ENCODE measurements around the gene PAQR4.
"Not testable (repeated sequence)": the region's sequence is repeated elsewhere in the genome, so short reads cannot be mapped to it uniquely, and the experiment has no call there.

Gene PAQR4

GRCh38 chr16:2943716-2944115 lies 25.4 kb upstream of the PAQR4 start:
- CTCF ChIA-PET: interaction anchor here (0.7 to 1.8 kb wide), 4 partner anchors 12 to 29 kb away, joined by 3 to 6 read pairs (median 3); no protein-coding TSS in a partner anchor
- H3K27ac ChIP-seq (ENCODE audit: insufficient read depth in 1 of 2, low read depth in 1 of 2, low read length in 2 of 2, poor library complexity in 1 of 2, severe bottlenecking in 2 of 2); H3K9me3 ChIP-seq (ENCODE audit: control extremely low read depth in 1 of 5, control insufficient read depth in 4 of 5, insufficient read depth in 2 of 5, low read depth in 1 of 5, low read length in 4 of 5); H3K4me1 ChIP-seq (ENCODE audit: control extremely low read depth in 1 of 4, control insufficient read depth in 4 of 4, insufficient read depth in 4 of 4, low read length in 3 of 4); H3K4me3 ChIP-seq (ENCODE audit: control insufficient read depth in 1 of 7, extremely low read depth in 1 of 7, insufficient read depth in 4 of 7, low read depth in 2 of 7, low read length in 6 of 7); DNase-seq; POLR2A ChIA-PET; H3K27me3 ChIP-seq (replicated peaks in 2 of 5; ENCODE audit: control insufficient read depth in 4 of 5, insufficient read depth in 5 of 5, low read length in 4 of 5): not testable (repeated sequence)
- WGBS (ENCODE audit: insufficient coverage): 83% methylated on average over 9 of the region's 12 CpGs
- peaks cover 3 to 52% (median 34%) of the 10 kb centered on the region in 4 experiments for H3K36me3 ChIP-seq (ENCODE audit: control insufficient read depth in 4 of 4, insufficient read depth in 4 of 4, low read length in 3 of 4)

GRCh38 chr16:2946649-2947048 lies 22.5 kb upstream of the PAQR4 start:
- Histone ChIP-seq H3K4me3 (ENCODE audit: control insufficient read depth in 1 of 7, extremely low read depth in 1 of 7, insufficient read depth in 4 of 7, low read depth in 2 of 7, low read length in 6 of 7) (no peak overlapping the region), H3K27ac (ENCODE audit: insufficient read depth in 1 of 2, low read depth in 1 of 2, low read length in 2 of 2, poor library complexity in 1 of 2, severe bottlenecking in 2 of 2) (no peak overlapping the region), H3K9me3 (ENCODE audit: control extremely low read depth in 1 of 5, control insufficient read depth in 4 of 5, insufficient read depth in 2 of 5, low read depth in 1 of 5, low read length in 4 of 5) (no peaks in the 10 kb centered on the region), H3K36me3 (ENCODE audit: control insufficient read depth in 4 of 4, insufficient read depth in 4 of 4, low read length in 3 of 4) (peaks cover 0 to 57% (median 29%) of the 10 kb centered on the region in 4 experiments), H3K4me1 (ENCODE audit: control extremely low read depth in 1 of 4, control insufficient read depth in 4 of 4, insufficient read depth in 4 of 4, low read length in 3 of 4) (no peaks in the 10 kb centered on the region), H3K27me3 (replicated peaks in 2 of 5; ENCODE audit: control insufficient read depth in 4 of 5, insufficient read depth in 5 of 5, low read length in 4 of 5) (no peaks in the 10 kb centered on the region)
- no peak for DNase-seq
- ChIA-PET POLR2A (no interaction called here), CTCF (interaction anchor here (0.7 to 1.9 kb wide), 4 partner anchors 15 to 81 kb away, joined by 3 to 7 read pairs (median 4); no protein-coding TSS in a partner anchor)
- 96% methylated on average over 4 of the region's 4 CpGs for WGBS (ENCODE audit: insufficient coverage)

- Histone ChIP-seq H3K9me3 (ENCODE audit: control extremely low read depth in 1 of 5, control insufficient read depth in 4 of 5, insufficient read depth in 2 of 5, low read depth in 1 of 5, low read length in 4 of 5) (no peaks in the 10 kb centered on the region), H3K4me3 (ENCODE audit: control insufficient read depth in 1 of 7, extremely low read depth in 1 of 7, insufficient read depth in 4 of 7, low read depth in 2 of 7, low read length in 6 of 7) (no peak overlapping the region), H3K27ac (ENCODE audit: insufficient read depth in 1 of 2, low read depth in 1 of 2, low read length in 2 of 2, poor library complexity in 1 of 2, severe bottlenecking in 2 of 2) (no peak overlapping the region), H3K36me3 (ENCODE audit: control insufficient read depth in 4 of 4, insufficient read depth in 4 of 4, low read length in 3 of 4) (peaks cover 0 to 51% (median 19%) of the 10 kb centered on the region in 4 experiments), H3K27me3 (replicated peaks in 2 of 5; ENCODE audit: control insufficient read depth in 4 of 5, insufficient read depth in 5 of 5, low read length in 4 of 5) (no peaks in the 10 kb centered on the region), H3K4me1 (ENCODE audit: control extremely low read depth in 1 of 4, control insufficient read depth in 4 of 4, insufficient read depth in 4 of 4, low read length in 3 of 4) (no peaks in the 10 kb centered on the region)
- CTCF ChIA-PET: no interaction called here
- POLR2A ChIA-PET: no interaction called here
- DNase-seq: no peak
- WGBS (ENCODE audit: insufficient coverage): 89% methylated on average over 29 of the region's 36 CpGs
Measured at GRCh38 chr16:2948807-2949704, 20.1 kb upstream of the PAQR4 start.

- peaks cover 0 to 6% (median 2%) of the 10 kb centered on the region in 4 experiments for H3K4me1 ChIP-seq (ENCODE audit: control extremely low read depth in 1 of 4, control insufficient read depth in 4 of 4, insufficient read depth in 4 of 4, low read length in 3 of 4)
- H3K36me3 ChIP-seq (ENCODE audit: control insufficient read depth in 4 of 4, insufficient read depth in 4 of 4, low read length in 3 of 4): peaks cover 0 to 48% (median 19%) of the 10 kb centered on the region in 4 experiments
- ChIA-PET CTCF (interaction anchor here (1.1 kb wide), 1 partner anchor 23 kb away, joined by 3 read pairs; no protein-coding TSS in a partner anchor), POLR2A (no interaction called here)
- no peak overlapping the region for H3K27ac ChIP-seq (ENCODE audit: insufficient read depth in 1 of 2, low read depth in 1 of 2, low read length in 2 of 2, poor library complexity in 1 of 2, severe bottlenecking in 2 of 2)
- no peak for DNase-seq
- no peaks in the 10 kb centered on the region for H3K9me3 ChIP-seq (ENCODE audit: control extremely low read depth in 1 of 5, control insufficient read depth in 4 of 5, insufficient read depth in 2 of 5, low read depth in 1 of 5, low read length in 4 of 5)
- H3K27me3 ChIP-seq (replicated peaks in 2 of 5; ENCODE audit: control insufficient read depth in 4 of 5, insufficient read depth in 5 of 5, low read length in 4 of 5): no peaks in the 10 kb centered on the region
- WGBS (ENCODE audit: insufficient coverage): 92% methylated on average over 19 of the region's 19 CpGs
- H3K4me3 ChIP-seq (ENCODE audit: control insufficient read depth in 1 of 7, extremely low read depth in 1 of 7, insufficient read depth in 4 of 7, low read depth in 2 of 7, low read length in 6 of 7): no peak overlapping the region
Measured at GRCh38 chr16:2949705-2950352, 19.3 kb upstream of the PAQR4 start.

GRCh38 chr16:2950353-2950724 lies 18.8 kb upstream of the PAQR4 start:
- WGBS (ENCODE audit: insufficient coverage): 97% methylated on average over 13 of the region's 13 CpGs

GRCh38 chr16:2950773-2951172 lies 18.4 kb upstream of the PAQR4 start:
- DNase-seq: no peak
- Histone ChIP-seq H3K27ac (ENCODE audit: insufficient read depth in 1 of 2, low read depth in 1 of 2, low read length in 2 of 2, poor library complexity in 1 of 2, severe bottlenecking in 2 of 2) (no peak overlapping the region), H3K4me1 (ENCODE audit: control extremely low read depth in 1 of 4, control insufficient read depth in 4 of 4, insufficient read depth in 4 of 4, low read length in 3 of 4) (peaks cover 0 to 15% (median 11%) of the 10 kb centered on the region in 4 experiments), H3K9me3 (ENCODE audit: control extremely low read depth in 1 of 5, control insufficient read depth in 4 of 5, insufficient read depth in 2 of 5, low read depth in 1 of 5, low read length in 4 of 5) (no peaks in the 10 kb centered on the region), H3K27me3 (replicated peaks in 2 of 5; ENCODE audit: control insufficient read depth in 4 of 5, insufficient read depth in 5 of 5, low read length in 4 of 5) (no peaks in the 10 kb centered on the region), H3K36me3 (ENCODE audit: control insufficient read depth in 4 of 4, insufficient read depth in 4 of 4, low read length in 3 of 4) (peaks cover 0 to 48% (median 19%) of the 10 kb centered on the region in 4 experiments), H3K4me3 (ENCODE audit: control insufficient read depth in 1 of 7, extremely low read depth in 1 of 7, insufficient read depth in 4 of 7, low read depth in 2 of 7, low read length in 6 of 7) (no peak overlapping the region)
- ChIA-PET POLR2A (no interaction called here), CTCF (interaction anchor here (0.9 to 1.1 kb wide), 2 partner anchors 24 to 82 kb away, joined by 3 read pairs; no protein-coding TSS in a partner anchor)
- WGBS (ENCODE audit: insufficient coverage): 96% methylated on average over 16 of the region's 16 CpGs

More at GRCh38 chr16:2950353-2950724, 18.8 kb upstream of the PAQR4 start:
- no peak overlapping the region for H3K4me3 ChIP-seq (ENCODE audit: control insufficient read depth in 1 of 7, extremely low read depth in 1 of 7, insufficient read depth in 4 of 7, low read depth in 2 of 7, low read length in 6 of 7)
- peaks cover 0 to 11% (median 7%) of the 10 kb centered on the region in 4 experiments for H3K4me1 ChIP-seq (ENCODE audit: control extremely low read depth in 1 of 4, control insufficient read depth in 4 of 4, insufficient read depth in 4 of 4, low read length in 3 of 4)
- CTCF ChIA-PET: interaction anchor here (0.9 to 1.1 kb wide), 2 partner anchors 24 to 82 kb away, joined by 3 read pairs; no protein-coding TSS in a partner anchor
- POLR2A ChIA-PET: no interaction called here
- peaks cover 0 to 48% (median 19%) of the 10 kb centered on the region in 4 experiments for H3K36me3 ChIP-seq (ENCODE audit: control insufficient read depth in 4 of 4, insufficient read depth in 4 of 4, low read length in 3 of 4)
- no peaks in the 10 kb centered on the region for H3K9me3 ChIP-seq (ENCODE audit: control extremely low read depth in 1 of 5, control insufficient read depth in 4 of 5, insufficient read depth in 2 of 5, low read depth in 1 of 5, low read length in 4 of 5)
- DNase-seq: no peak
- H3K27ac ChIP-seq (ENCODE audit: insufficient read depth in 1 of 2, low read depth in 1 of 2, low read length in 2 of 2, poor library complexity in 1 of 2, severe bottlenecking in 2 of 2): no peak overlapping the region
- no peaks in the 10 kb centered on the region for H3K27me3 ChIP-seq (replicated peaks in 2 of 5; ENCODE audit: control insufficient read depth in 4 of 5, insufficient read depth in 5 of 5, low read length in 4 of 5)
